Muscle layer of duodenum (tissue), 2 donors: ENCODE measurements around the gene CDK8.
"Not testable (repeated sequence)": the region's sequence is repeated elsewhere in the genome, so short reads cannot be mapped to it uniquely, and the experiment has no call there.

Experiments
- H3K27ac ChIP-seq: one replicate; pipeline ENCODE4 v1.7.0; 2013; ENCODE audit warnings: mild to moderate bottlenecking, low read length
- H3K27me3 ChIP-seq: one replicate; pipeline ENCODE4 v1.7.0; 2013; ENCODE audit warnings: low read depth, mild to moderate bottlenecking, control low read depth, low read length
- H3K36me3 ChIP-seq, 2 donors: one replicate each; pipeline ENCODE4 v1.7.0; 2013; ENCODE audit warnings: low read length in 2 of 2, control low read depth in 1 of 2, mild to moderate bottlenecking in 1 of 2; ENCODE audit not compliant: insufficient read depth in 2 of 2, control insufficient read depth in 1 of 2
- H3K4me1 ChIP-seq, 2 donors: one replicate each; pipeline ENCODE4 v1.7.0; 2013; ENCODE audit warnings: low read length in 2 of 2, mild to moderate bottlenecking in 2 of 2, control low read depth in 1 of 2, moderate library complexity in 1 of 2; ENCODE audit not compliant: insufficient read depth in 2 of 2, control insufficient read depth in 1 of 2
- H3K4me3 ChIP-seq, 2 donors: one replicate each; pipeline ENCODE4 v1.7.0; 2013; ENCODE audit warnings: low read length in 2 of 2, low read depth in 1 of 2, mild to moderate bottlenecking in 1 of 2
- H3K9me3 ChIP-seq, 2 donors: one replicate each; pipeline ENCODE4 v1.7.0; 2013; ENCODE audit warnings: low read length in 2 of 2, control low read depth in 1 of 2, mild to moderate bottlenecking in 1 of 2; ENCODE audit not compliant: control insufficient read depth in 1 of 2
- donor health status: healthy.

The CDK8 gene

DNA sequence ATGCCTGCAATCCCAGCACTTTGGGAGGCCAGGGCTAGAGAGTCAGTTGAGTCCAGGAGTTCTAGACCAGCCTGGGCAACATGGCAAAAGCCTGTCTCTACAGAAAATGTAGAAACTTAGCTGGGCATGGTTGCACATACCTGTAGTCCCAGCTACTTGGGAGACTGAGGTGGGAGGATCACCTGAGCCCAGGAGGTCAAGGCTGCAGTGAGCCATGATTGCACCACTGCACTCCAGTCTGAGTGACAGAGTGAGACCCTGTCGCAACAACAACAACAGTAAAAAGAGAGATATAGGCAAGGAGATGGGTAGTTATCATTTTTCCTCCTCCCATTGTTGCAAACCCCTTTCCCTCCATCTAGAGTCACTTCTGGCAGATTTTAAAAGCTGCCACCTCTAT lies 62.2 kb downstream of the CDK8 start:
- not testable (repeated sequence) for H3K4me1 ChIP-seq, H3K9me3 ChIP-seq, H3K27me3 ChIP-seq, H3K27ac ChIP-seq, H3K4me3 ChIP-seq, H3K36me3 ChIP-seq

DNA sequence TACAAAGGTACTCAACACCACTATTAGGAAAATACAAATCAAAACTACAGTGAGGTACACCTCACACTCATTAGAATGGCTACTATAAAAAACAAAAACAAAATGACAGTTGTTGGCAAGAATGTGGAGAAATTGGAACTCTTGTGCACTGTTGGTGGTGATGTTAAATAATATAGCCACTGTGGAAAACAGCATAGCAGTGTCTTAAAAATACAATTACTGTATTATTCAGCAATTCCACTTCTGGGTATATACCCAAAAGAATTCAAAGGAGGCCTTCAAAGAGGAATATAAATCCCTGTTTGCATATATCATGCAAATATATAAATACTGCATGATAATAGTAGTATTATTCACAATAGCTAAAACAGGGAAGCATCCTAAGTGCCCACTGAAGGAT lies 66.8 kb downstream of the CDK8 start:
- Histone ChIP-seq H3K27me3 (no peaks in the 10 kb centered on the region), H3K4me1 (peaks cover 0 to 14% of the 10 kb centered on the region in 2 donors), H3K27ac (no peak overlapping the region)

DNA sequence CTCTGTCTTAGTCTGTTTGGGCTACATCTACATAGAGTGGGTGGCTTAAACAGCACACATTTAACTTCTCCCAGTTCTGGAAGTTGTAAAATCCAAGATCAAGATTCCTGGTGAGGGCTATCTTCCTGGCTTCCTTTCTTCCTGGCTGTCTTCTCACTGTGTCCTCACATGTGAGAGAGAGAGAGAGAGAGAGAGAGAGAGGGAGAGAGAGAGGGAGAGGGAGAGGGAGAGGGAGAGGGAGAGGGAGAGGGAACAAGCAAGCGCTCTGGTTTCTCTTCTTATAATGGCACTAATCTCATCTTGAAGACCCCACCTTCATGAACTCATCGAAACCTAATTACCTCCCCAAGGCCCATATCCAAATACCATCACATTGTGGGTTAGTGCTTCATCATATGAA lies 69.2 kb downstream of the CDK8 start:
- no peaks in the 10 kb centered on the region for H3K9me3 ChIP-seq
- no peaks in the 10 kb centered on the region for H3K27me3 ChIP-seq
- H3K4me3 ChIP-seq = no peak overlapping the region
- no peaks in the 10 kb centered on the region for H3K36me3 ChIP-seq
- no peak overlapping the region for H3K27ac ChIP-seq
- peaks cover 0 to 24% of the 10 kb centered on the region in 2 donors for H3K4me1 ChIP-seq

More for the DNA sequence above, 66.8 kb downstream of the CDK8 start:
- H3K9me3 ChIP-seq = no peaks in the 10 kb centered on the region
- H3K36me3 ChIP-seq = no peaks in the 10 kb centered on the region
- H3K4me3 ChIP-seq = no peak overlapping the region

DNA sequence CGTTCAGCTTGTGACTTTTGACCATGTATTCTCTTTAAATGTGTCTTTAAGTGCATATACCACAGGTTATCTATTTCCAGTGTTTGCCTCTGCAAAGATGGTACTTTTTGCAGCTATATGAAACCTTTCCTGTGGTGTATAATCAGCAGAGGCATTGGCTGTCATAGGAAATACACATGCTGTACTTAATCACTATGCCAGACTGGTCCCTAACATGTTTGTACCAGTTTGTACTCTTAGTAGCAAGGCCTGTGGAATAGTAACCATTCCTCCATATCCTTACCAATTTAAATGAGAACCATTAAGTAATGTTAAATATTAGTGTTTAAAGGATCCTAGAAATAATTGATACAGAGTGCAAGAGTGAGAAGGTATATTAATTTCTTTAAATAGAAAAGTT lies 69.8 kb downstream of the CDK8 start:
- Histone ChIP-seq H3K4me1 (peaks cover 0 to 24% of the 10 kb centered on the region in 2 donors), H3K27ac (no peak overlapping the region), H3K36me3 (no peaks in the 10 kb centered on the region), H3K4me3 (no peak overlapping the region), H3K27me3 (no peaks in the 10 kb centered on the region), H3K9me3 (no peaks in the 10 kb centered on the region)

DNA sequence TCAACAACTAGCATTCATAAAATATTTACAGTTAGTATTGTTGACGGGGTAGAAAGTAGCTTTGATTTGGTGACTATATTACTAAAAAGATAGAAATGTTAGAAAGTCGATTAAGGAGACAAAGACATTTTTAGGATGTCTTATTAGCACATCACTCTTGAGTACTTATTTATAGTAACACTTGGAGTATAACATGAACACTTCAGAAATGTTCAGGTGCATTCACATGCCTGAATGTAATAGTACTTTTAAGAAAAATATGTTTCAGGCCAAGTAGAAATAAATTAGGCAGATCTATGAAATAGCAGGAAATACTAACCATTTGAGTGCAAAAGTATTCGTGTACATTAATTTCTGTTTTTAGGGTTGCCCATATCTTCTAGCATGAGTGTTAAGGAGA lies 70.4 kb downstream of the CDK8 start:
- no peak overlapping the region for H3K4me3 ChIP-seq
- no peaks in the 10 kb centered on the region for H3K36me3 ChIP-seq
- H3K4me1 ChIP-seq = peaks cover 0 to 24% of the 10 kb centered on the region in 2 donors
- H3K27ac ChIP-seq = no peak overlapping the region
- H3K9me3 ChIP-seq = no peaks in the 10 kb centered on the region
- no peaks in the 10 kb centered on the region for H3K27me3 ChIP-seq

DNA sequence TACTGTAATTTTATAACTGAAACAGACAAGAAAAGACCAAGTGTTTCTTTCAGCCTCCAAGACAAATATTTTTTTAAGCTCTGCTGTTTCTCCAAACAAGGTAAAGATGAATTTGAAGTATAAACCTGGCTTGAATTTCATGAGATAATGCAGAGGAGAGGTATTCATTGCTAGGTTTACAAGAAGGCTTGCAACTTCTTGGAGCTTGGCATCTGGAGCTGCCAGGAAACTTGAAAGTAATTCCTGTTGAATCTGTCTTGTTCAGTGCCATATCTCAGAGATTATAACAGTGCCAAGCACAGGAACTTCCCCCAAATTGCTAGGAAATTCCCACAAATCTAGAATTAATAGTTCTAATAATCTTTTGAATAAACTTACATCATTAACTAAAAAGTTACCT lies 70.9 kb downstream of the CDK8 start:
- H3K4me1 ChIP-seq = peaks cover 0 to 24% of the 10 kb centered on the region in 2 donors

DNA sequence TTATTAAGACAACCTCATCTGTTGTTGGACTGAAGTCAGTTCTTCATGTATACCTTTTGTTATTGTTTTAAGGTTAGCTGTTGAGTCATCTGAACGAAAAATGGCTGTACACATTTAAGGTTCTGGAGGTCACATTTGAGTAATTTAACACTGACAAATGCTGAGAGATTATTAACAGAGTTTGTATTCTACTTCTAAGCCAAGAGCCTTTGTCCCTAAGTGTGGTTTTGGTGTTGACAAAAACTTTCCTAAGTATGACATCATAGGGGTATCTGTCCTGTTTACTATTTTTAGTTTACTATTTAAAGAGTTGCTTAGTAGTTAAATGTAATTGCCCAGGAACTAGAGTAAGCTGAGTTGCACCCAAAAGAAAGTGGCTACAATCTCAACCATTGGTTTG lies 71.9 kb downstream of the CDK8 start:
- Histone ChIP-seq H3K4me3 (no peak overlapping the region), H3K27ac (peak overlapping the region; percentile 1), H3K27me3 (no peaks in the 10 kb centered on the region), H3K4me1 (peaks cover 0 to 24% of the 10 kb centered on the region in 2 donors), H3K36me3 (no peaks in the 10 kb centered on the region), H3K9me3 (no peaks in the 10 kb centered on the region)

More for the DNA sequence above, 70.9 kb downstream of the CDK8 start:
- Histone ChIP-seq H3K27me3 (no peaks in the 10 kb centered on the region), H3K9me3 (no peaks in the 10 kb centered on the region), H3K27ac (peak overlapping the region; percentile 1), H3K36me3 (no peaks in the 10 kb centered on the region), H3K4me3 (no peak overlapping the region)

DNA sequence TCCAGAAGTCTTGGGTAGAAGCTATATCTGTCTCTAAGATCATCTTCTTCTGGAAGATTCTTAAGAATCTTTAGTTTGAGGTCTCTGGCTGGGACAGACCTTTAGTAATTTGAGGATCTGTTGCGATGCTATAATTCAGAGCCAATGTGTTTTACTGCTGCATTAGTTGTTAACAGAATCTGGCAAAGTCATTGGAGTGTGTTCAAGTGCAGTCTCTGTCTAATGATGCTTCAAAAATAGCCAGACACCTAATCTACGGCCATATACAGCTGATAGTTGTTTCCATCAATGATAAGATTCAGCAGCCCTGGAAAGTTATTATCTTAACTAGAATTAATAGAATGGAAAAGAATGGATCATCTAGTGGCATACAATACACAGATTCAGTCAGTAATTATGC lies 72.6 kb downstream of the CDK8 start:
- Histone ChIP-seq H3K9me3 (no peaks in the 10 kb centered on the region), H3K4me3 (no peak overlapping the region), H3K27ac (no peak overlapping the region), H3K4me1 (peaks cover 0 to 24% of the 10 kb centered on the region in 2 donors), H3K36me3 (no peaks in the 10 kb centered on the region), H3K27me3 (no peaks in the 10 kb centered on the region)

DNA sequence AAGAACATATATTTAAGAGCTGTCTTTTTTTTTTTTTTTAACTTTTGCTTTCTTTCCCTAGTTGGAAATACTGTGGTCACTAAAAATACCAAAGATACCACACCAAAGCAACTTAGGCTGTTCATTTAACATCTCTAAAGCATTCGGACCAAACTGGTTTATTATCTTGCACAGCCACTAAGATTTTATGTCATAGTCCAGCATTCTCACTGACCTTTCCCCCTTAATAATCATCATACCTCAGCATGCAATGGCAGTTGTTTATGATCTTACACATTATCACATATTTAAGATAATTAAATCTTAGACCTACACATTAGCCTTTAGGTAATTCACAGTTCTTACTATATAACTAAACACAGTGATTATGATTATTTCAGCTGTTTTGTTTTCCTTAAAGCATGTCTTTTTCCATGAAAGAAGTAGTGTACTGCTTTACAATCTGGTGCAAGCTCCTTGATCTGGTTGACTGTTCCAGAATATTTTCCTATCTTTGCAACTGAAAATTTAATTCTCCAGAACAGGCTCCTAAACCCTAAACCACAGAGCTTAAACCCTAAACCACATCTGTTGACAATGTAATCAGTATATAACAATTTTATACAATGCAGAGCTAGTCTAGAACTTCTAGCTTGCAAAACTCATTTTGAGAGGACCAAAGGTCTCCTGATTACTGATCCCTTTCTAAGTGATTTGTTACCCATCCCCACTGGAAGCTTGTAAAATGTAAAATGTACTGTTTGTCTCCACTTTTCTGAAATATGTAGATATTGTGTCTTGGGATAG lies 74.2 kb downstream of the CDK8 start:
- no peak overlapping the region for H3K4me3 ChIP-seq
- H3K27ac ChIP-seq = no peak overlapping the region
- H3K4me1 ChIP-seq = peaks cover 0 to 24% of the 10 kb centered on the region in 2 donors
- H3K9me3 ChIP-seq = no peaks in the 10 kb centered on the region
- H3K36me3 ChIP-seq = no peaks in the 10 kb centered on the region
- no peaks in the 10 kb centered on the region for H3K27me3 ChIP-seq

DNA sequence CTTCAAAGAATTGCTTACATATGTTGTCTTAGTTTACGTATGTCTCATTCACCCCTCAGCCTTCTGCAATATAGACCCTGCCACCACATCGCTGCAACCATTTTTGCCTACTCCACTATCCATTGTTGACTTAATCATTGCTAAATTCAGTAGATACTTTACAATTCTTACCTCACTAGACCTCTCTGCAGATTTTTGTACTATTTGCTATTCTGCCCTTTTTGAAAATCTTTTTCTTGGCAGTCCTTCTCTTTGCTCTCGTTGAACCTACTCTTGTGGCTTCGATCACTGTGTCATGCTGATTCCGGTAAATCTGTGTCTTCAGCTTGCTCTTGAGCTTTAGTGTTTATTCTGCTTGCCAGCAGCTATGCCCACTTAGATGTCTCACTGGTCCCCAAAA lies 81.2 kb downstream of the CDK8 start:
- Histone ChIP-seq H3K36me3 (no peaks in the 10 kb centered on the region), H3K4me3 (no peak overlapping the region), H3K4me1 (no peaks in the 10 kb centered on the region), H3K27ac (no peak overlapping the region), H3K27me3 (no peaks in the 10 kb centered on the region), H3K9me3 (no peaks in the 10 kb centered on the region)

DNA sequence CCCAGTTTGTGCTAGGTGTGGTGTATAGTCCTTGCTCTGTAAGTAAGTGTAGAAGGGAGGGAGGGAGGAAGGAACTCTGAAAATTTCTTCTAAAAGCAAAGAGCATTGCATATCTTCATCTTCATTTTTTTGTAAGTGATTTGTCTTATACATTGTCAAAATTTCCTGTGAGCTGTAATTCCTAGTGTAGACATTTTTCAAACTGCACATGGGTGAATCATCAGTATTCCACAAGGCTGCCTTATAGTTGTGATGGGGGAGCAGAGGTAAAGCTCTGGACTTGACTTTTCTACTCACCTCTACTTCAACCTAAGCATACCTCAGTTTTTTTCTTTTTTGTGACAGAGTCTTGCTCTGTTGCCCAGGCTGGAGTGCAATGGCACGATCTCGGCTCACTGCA lies 86.9 kb downstream of the CDK8 start:
- Histone ChIP-seq H3K36me3 (no peaks in the 10 kb centered on the region), H3K4me1 (no peaks in the 10 kb centered on the region), H3K27ac (no peak overlapping the region), H3K9me3 (no peaks in the 10 kb centered on the region), H3K4me3 (no peak overlapping the region), H3K27me3 (no peaks in the 10 kb centered on the region)

DNA sequence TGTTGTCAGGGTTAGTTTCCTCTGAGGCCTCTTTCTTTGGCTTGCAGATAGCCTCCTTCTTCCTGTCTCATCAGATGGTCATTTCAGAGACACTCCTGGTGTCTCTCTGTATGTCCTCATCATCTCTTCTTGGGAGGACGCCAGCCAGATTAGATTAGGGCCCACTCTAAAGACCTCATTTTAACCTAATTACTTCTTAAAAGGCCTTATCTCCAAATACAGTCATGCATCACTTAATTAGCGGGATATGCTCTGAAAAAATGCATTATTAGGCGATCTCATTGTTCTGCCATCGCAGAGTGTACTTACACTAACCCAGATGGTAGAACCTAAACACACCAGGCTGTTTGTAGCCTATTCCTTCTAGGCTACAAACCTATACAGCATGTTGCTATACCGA lies 89.0 kb downstream of the CDK8 start:
- Histone ChIP-seq H3K27ac (no peak overlapping the region), H3K27me3 (no peaks in the 10 kb centered on the region), H3K36me3 (no peaks in the 10 kb centered on the region), H3K4me3 (no peak overlapping the region), H3K9me3 (no peaks in the 10 kb centered on the region), H3K4me1 (no peaks in the 10 kb centered on the region)
